ENCODE data around the gene B4GALT7. TPM values are rescaled to one million over a fixed set of nuclear protein-coding genes. Genes with fewer than 3 reads are reported as not detected.
A peak's percentile ranks its signal among the peaks of the same experiment; 100 is the strongest.
"Not testable (repeated sequence)": the region's sequence is repeated elsewhere in the genome, so short reads cannot be mapped to it uniquely, and the experiment has no call there.

B4GALT7 gene
- total and polyA plus RNA-seq, 10 donors, result 22.7 to 43.8 (median 32.8) TPM

- TF ChIP-seq POLR2A (IDR thresholded peaks at IDR 0.05), result no peak
- TF ChIP-seq CTCF (IDR thresholded peaks at IDR 0.05 in 8 of 11, conservative IDR thresholded peaks at IDR 0.05 in 3 of 11), result no peak
- TF ChIP-seq POLR2AphosphoS5 (IDR thresholded peaks at IDR 0.05), result no peak
- no peak for DNase-seq
- intact Hi-C loops (cut with DNase I; ENCODE audit: low total_unique reads), result no loop called here
- no peak overlapping the region for H3K27ac ChIP-seq
- 80 to 85% (median 81%) methylated on average over 4 of the region's 4 CpGs for WGBS, 5 donors
- peaks cover 6 to 28% (median 14%) of the 10 kb centered on the region in 6 donors for H3K4me1 ChIP-seq
- H3K27me3 ChIP-seq (replicated peaks in 1 of 7), result no peaks in the 10 kb centered on the region
- H3K36me3 ChIP-seq, result peaks cover 0 to 65% (median 7%) of the 10 kb centered on the region in 6 donors
- no peaks in the 10 kb centered on the region for H3K9me3 ChIP-seq
- no peak overlapping the region for H3K4me3 ChIP-seq
Observed at GRCh38 chr5:177610770-177611445, 11.0 kb downstream of the B4GALT7 start.

- intact Hi-C loops (cut with DNase I; ENCODE audit: low total_unique reads), result no loop called here
- Histone ChIP-seq H3K27ac (no peak overlapping the region), H3K36me3 (peaks cover 0 to 69% (median 6%) of the 10 kb centered on the region in 6 donors), H3K4me3 (no peak overlapping the region), H3K27me3 (replicated peaks in 1 of 7) (no peaks in the 10 kb centered on the region), H3K4me1 (peaks cover 6 to 24% (median 14%) of the 10 kb centered on the region in 6 donors), H3K9me3 (no peaks in the 10 kb centered on the region)
- WGBS, 5 donors, result 93 to 96% (median 93%) methylated on average over 14 to 15 of the region's 15 CpGs
- no peak for DNase-seq
- TF ChIP-seq POLR2AphosphoS5 (IDR thresholded peaks at IDR 0.05) (peak in 2 of 3 donors; percentile 29 to 62), CTCF (IDR thresholded peaks at IDR 0.05 in 8 of 11, conservative IDR thresholded peaks at IDR 0.05 in 3 of 11) (no peak)
Observed at GRCh38 chr5:177611446-177612214, 11.7 kb downstream of the B4GALT7 start.

GRCh38 chr5:177612215-177612673 is 12.3 kb downstream of the B4GALT7 start:
- intact Hi-C loops (cut with DNase I; ENCODE audit: low total_unique reads), result no loop called here
- no peak overlapping the region for H3K27ac ChIP-seq
- peaks cover 4 to 17% (median 10%) of the 10 kb centered on the region in 6 donors for H3K4me1 ChIP-seq
- H3K9me3 ChIP-seq, result no peaks in the 10 kb centered on the region
- 82 to 89% (median 86%) methylated on average over 6 of the region's 6 CpGs for WGBS, 5 donors
- TF ChIP-seq CTCF (IDR thresholded peaks at IDR 0.05 in 8 of 11, conservative IDR thresholded peaks at IDR 0.05 in 3 of 11), result no peak
- TF ChIP-seq POLR2A (IDR thresholded peaks at IDR 0.05), result no peak
- no peak for TF ChIP-seq POLR2AphosphoS5 (IDR thresholded peaks at IDR 0.05)
- no peaks in the 10 kb centered on the region for H3K27me3 ChIP-seq (replicated peaks in 1 of 7)
- peaks cover 0 to 76% (median 8%) of the 10 kb centered on the region in 6 donors for H3K36me3 ChIP-seq
- H3K4me3 ChIP-seq, result no peak overlapping the region
- DNase-seq, result no peak

GRCh38 chr5:177620560-177620959 is 20.6 kb downstream of the B4GALT7 start:
- no peak overlapping the region for H3K27ac ChIP-seq
- no peak for TF ChIP-seq POLR2AphosphoS5 (IDR thresholded peaks at IDR 0.05)
- no peak for TF ChIP-seq POLR2A (IDR thresholded peaks at IDR 0.05)
- TF ChIP-seq CTCF (IDR thresholded peaks at IDR 0.05 in 8 of 11, conservative IDR thresholded peaks at IDR 0.05 in 3 of 11), result no peak
- no peaks in the 10 kb centered on the region for H3K9me3 ChIP-seq
- peaks cover 0 to 100% (median 50%) of the 10 kb centered on the region in 6 donors for H3K36me3 ChIP-seq
- WGBS, 5 donors, result 96 to 100% (median 97%) methylated on average over 2 of the region's 2 CpGs
- intact Hi-C loops (cut with DNase I; ENCODE audit: low total_unique reads), result no loop called here
- H3K4me3 ChIP-seq, result no peak overlapping the region
- no peak for DNase-seq
- H3K27me3 ChIP-seq (replicated peaks in 1 of 7), result no peaks in the 10 kb centered on the region
- H3K4me1 ChIP-seq, result no peaks in the 10 kb centered on the region

- 94 to 99% (median 97%) methylated on average over 10 of the region's 10 CpGs for WGBS, 5 donors
Observed at GRCh38 chr5:177624172-177624571, 24.2 kb downstream of the B4GALT7 start.

GRCh38 chr5:177630186-177630585 is 30.3 kb downstream of the B4GALT7 start:
- H3K27me3 ChIP-seq (replicated peaks in 1 of 7); H3K4me3 ChIP-seq; H3K9me3 ChIP-seq; intact Hi-C loops (cut with DNase I; ENCODE audit: low total_unique reads); H3K27ac ChIP-seq; DNase-seq; H3K4me1 ChIP-seq: not testable (repeated sequence)
- peaks cover 0 to 24% (median 2%) of the 10 kb centered on the region in 6 donors for H3K36me3 ChIP-seq

More at GRCh38 chr5:177624172-177624571, 24.2 kb downstream of the B4GALT7 start:
- peaks cover 0 to 81% (median 34%) of the 10 kb centered on the region in 6 donors for H3K36me3 ChIP-seq
- H3K27ac ChIP-seq; H3K27me3 ChIP-seq (replicated peaks in 1 of 7); H3K4me1 ChIP-seq; H3K4me3 ChIP-seq; intact Hi-C loops (cut with DNase I; ENCODE audit: low total_unique reads); H3K9me3 ChIP-seq; DNase-seq: not testable (repeated sequence)
